ENCODE measurements around the gene FMO2. TPM values are rescaled to one million over a fixed set of nuclear protein-coding genes. Genes with fewer than 3 reads are reported as not detected.

The FMO2 gene
- total and polyA plus RNA-seq, 2 donors (not counting 1 experiment from before 2014, with no cell fraction given), result 104 to 136 TPM

GRCh38 chr1:171158551-171158950, 26.5 kb upstream of the FMO2 start:
- TF ChIP-seq CTCF (conservative IDR thresholded peaks at IDR 0.05 in 1 of 2, IDR thresholded peaks at IDR 0.05 in 1 of 2; ENCODE audit: low read depth in 1 of 2, low read length in 2 of 2), result no peak
- no peak for TF ChIP-seq EZH2 (IDR thresholded peaks at IDR 0.05; ENCODE audit: low read length, missing control alignments)
- no peak overlapping the region for H3K27ac ChIP-seq (ENCODE audit: insufficient read depth, low read length)

GRCh38 chr1:171159148-171159547, 26.0 kb upstream of the FMO2 start:
- Histone ChIP-seq H3K9me3 (ENCODE audit: control insufficient read depth, insufficient read depth, low read depth, low read length) (no peaks in the 10 kb centered on the region), H2AFZ (ENCODE audit: low read length) (no peak overlapping the region), H3K27ac (ENCODE audit: insufficient read depth, low read length) (no peak overlapping the region), H3K4me3 (replicated peaks in 1 of 4; ENCODE audit: control extremely low read depth in 1 of 4, insufficient read depth in 1 of 4, low read depth in 3 of 4, low read length in 4 of 4) (no peak overlapping the region), H3K79me2 (ENCODE audit: control insufficient read depth, insufficient read depth, low read length) (no peaks in the 10 kb centered on the region), H3K9ac (ENCODE audit: insufficient read depth, low read length) (no peak overlapping the region), H4K20me1 (ENCODE audit: control insufficient read depth, extremely low read depth, insufficient read depth, low read length) (no peaks in the 10 kb centered on the region), H3K4me1 (ENCODE audit: control insufficient read depth, extremely low read depth, insufficient read depth, low read length) (no peaks in the 10 kb centered on the region), H3K27me3 (ENCODE audit: control insufficient read depth, insufficient read depth, low read length) (no peaks in the 10 kb centered on the region), H3K4me2 (ENCODE audit: extremely low read depth, insufficient read depth, low read length) (no peak overlapping the region), H3K36me3 (ENCODE audit: control insufficient read depth, insufficient read depth, low read length) (no peaks in the 10 kb centered on the region)
- TF ChIP-seq CTCF (conservative IDR thresholded peaks at IDR 0.05 in 1 of 2, IDR thresholded peaks at IDR 0.05 in 1 of 2; ENCODE audit: low read depth in 1 of 2, low read length in 2 of 2) (no peak), EZH2 (IDR thresholded peaks at IDR 0.05; ENCODE audit: low read length, missing control alignments) (no peak)
- DNase-seq (ENCODE audit: low read depth in 2 of 2), result no peak

More at GRCh38 chr1:171158551-171158950, 26.5 kb upstream of the FMO2 start:
- no peaks in the 10 kb centered on the region for H3K27me3 ChIP-seq (ENCODE audit: control insufficient read depth, insufficient read depth, low read length)
- H3K4me2 ChIP-seq (ENCODE audit: extremely low read depth, insufficient read depth, low read length), result no peak overlapping the region
- H2AFZ ChIP-seq (ENCODE audit: low read length), result no peak overlapping the region
- H3K9ac ChIP-seq (ENCODE audit: insufficient read depth, low read length), result no peak overlapping the region
- no peaks in the 10 kb centered on the region for H4K20me1 ChIP-seq (ENCODE audit: control insufficient read depth, extremely low read depth, insufficient read depth, low read length)
- H3K79me2 ChIP-seq (ENCODE audit: control insufficient read depth, insufficient read depth, low read length), result no peaks in the 10 kb centered on the region
- DNase-seq (ENCODE audit: low read depth in 2 of 2), result no peak
- no peaks in the 10 kb centered on the region for H3K9me3 ChIP-seq (ENCODE audit: control insufficient read depth, insufficient read depth, low read depth, low read length)
- H3K4me1 ChIP-seq (ENCODE audit: control insufficient read depth, extremely low read depth, insufficient read depth, low read length), result no peaks in the 10 kb centered on the region
- H3K36me3 ChIP-seq (ENCODE audit: control insufficient read depth, insufficient read depth, low read length), result no peaks in the 10 kb centered on the region
- no peak overlapping the region for H3K4me3 ChIP-seq (replicated peaks in 1 of 4; ENCODE audit: control extremely low read depth in 1 of 4, insufficient read depth in 1 of 4, low read depth in 3 of 4, low read length in 4 of 4)

GRCh38 chr1:171160211-171160610, 24.9 kb upstream of the FMO2 start:
- Histone ChIP-seq H3K4me3 (replicated peaks in 1 of 4; ENCODE audit: control extremely low read depth in 1 of 4, insufficient read depth in 1 of 4, low read depth in 3 of 4, low read length in 4 of 4) (no peak overlapping the region), H3K79me2 (ENCODE audit: control insufficient read depth, insufficient read depth, low read length) (no peaks in the 10 kb centered on the region), H3K9me3 (ENCODE audit: control insufficient read depth, insufficient read depth, low read depth, low read length) (no peaks in the 10 kb centered on the region), H3K27ac (ENCODE audit: insufficient read depth, low read length) (no peak overlapping the region), H2AFZ (ENCODE audit: low read length) (peak overlapping the region; percentile 24), H3K36me3 (ENCODE audit: control insufficient read depth, insufficient read depth, low read length) (no peaks in the 10 kb centered on the region), H3K9ac (ENCODE audit: insufficient read depth, low read length) (no peak overlapping the region), H3K4me1 (ENCODE audit: control insufficient read depth, extremely low read depth, insufficient read depth, low read length) (no peaks in the 10 kb centered on the region), H3K27me3 (ENCODE audit: control insufficient read depth, insufficient read depth, low read length) (no peaks in the 10 kb centered on the region), H3K4me2 (ENCODE audit: extremely low read depth, insufficient read depth, low read length) (no peak overlapping the region), H4K20me1 (ENCODE audit: control insufficient read depth, extremely low read depth, insufficient read depth, low read length) (no peaks in the 10 kb centered on the region)
- TF ChIP-seq CTCF (conservative IDR thresholded peaks at IDR 0.05 in 1 of 2, IDR thresholded peaks at IDR 0.05 in 1 of 2; ENCODE audit: low read depth in 1 of 2, low read length in 2 of 2) (no peak), EZH2 (IDR thresholded peaks at IDR 0.05; ENCODE audit: low read length, missing control alignments) (no peak)
- DNase-seq (ENCODE audit: low read depth in 2 of 2), result no peak
